Measurements from ENCODE around the gene TDRD9. TPM values are rescaled to one million over a fixed set of nuclear protein-coding genes. Genes with fewer than 3 reads are reported as not detected.
A peak's percentile ranks its signal among the peaks of the same experiment; 100 is the strongest.

Gene TDRD9
- total and polyA plus RNA-seq, 12 donors: 0.55 to 8.4 (median 2.4) TPM

GRCh38 chr14:104026024-104026423, 97.8 kb downstream of the TDRD9 start:
- WGBS, 2 donors: 65 to 79% methylated on average over 1 of the region's 1 CpG

GRCh38 chr14:104030958-104031357, 102.7 kb downstream of the TDRD9 start:
- TF ChIP-seq CTCF (IDR thresholded peaks at IDR 0.05): no peak
- no peaks in the 10 kb centered on the region for H3K36me3 ChIP-seq
- DNase-seq (no peak), ATAC-seq (no peak)
- 32 to 59% methylated on average over 3 of the region's 3 CpGs for WGBS, 2 donors
- no peak overlapping the region for H3K27ac ChIP-seq
- intact Hi-C loops (cut with DNase I): no loop called here
- peaks cover 0 to 13% (median 0%) of the 10 kb centered on the region in 7 donors for H3K27me3 ChIP-seq
- no peak overlapping the region for H3K4me3 ChIP-seq
- no peaks in the 10 kb centered on the region for H3K4me1 ChIP-seq
- no peaks in the 10 kb centered on the region for H3K9me3 ChIP-seq

More at GRCh38 chr14:104026024-104026423, 97.8 kb downstream of the TDRD9 start:
- H3K36me3 ChIP-seq: no peaks in the 10 kb centered on the region
- peaks cover 0 to 9% (median 0%) of the 10 kb centered on the region in 9 donors for H3K4me1 ChIP-seq
- no peaks in the 10 kb centered on the region for H3K9me3 ChIP-seq
- no peak for ATAC-seq
- no peak for DNase-seq
- no peak overlapping the region for H3K4me3 ChIP-seq
- TF ChIP-seq CTCF (IDR thresholded peaks at IDR 0.05): no peak
- intact Hi-C loops (cut with DNase I): no loop called here
- H3K27me3 ChIP-seq: peaks cover 0 to 13% (median 0%) of the 10 kb centered on the region in 7 donors
- H3K27ac ChIP-seq: no peak overlapping the region

- ATAC-seq (peak in 4 of 8 donors; percentile 36 to 74 (median 56)), DNase-seq (no peak)
- Histone ChIP-seq H3K9me3 (no peaks in the 10 kb centered on the region), H3K4me3 (no peak overlapping the region), H3K36me3 (no peaks in the 10 kb centered on the region), H3K27ac (no peak overlapping the region), H3K27me3 (peaks cover 0 to 13% (median 0%) of the 10 kb centered on the region in 7 donors), H3K4me1 (no peaks in the 10 kb centered on the region)
- intact Hi-C loops (cut with DNase I): no loop called here
- 43 to 61% methylated on average over 5 of the region's 5 CpGs for WGBS, 2 donors
- no peak for TF ChIP-seq CTCF (IDR thresholded peaks at IDR 0.05)
Measured at GRCh38 chr14:104031384-104031783, 103.1 kb downstream of the TDRD9 start.

GRCh38 chr14:104034976-104035699, 106.9 kb downstream of the TDRD9 start:
- WGBS, 2 donors: 76% methylated on average over 12 of the region's 12 CpGs
- no peaks in the 10 kb centered on the region for H3K36me3 ChIP-seq
- peaks cover 0 to 7% (median 0%) of the 10 kb centered on the region in 9 donors for H3K4me1 ChIP-seq
- TF ChIP-seq CTCF (IDR thresholded peaks at IDR 0.05): no peak
- ATAC-seq (no peak), DNase-seq (no peak)
- H3K27ac ChIP-seq: no peak overlapping the region
- no peak overlapping the region for H3K4me3 ChIP-seq
- peaks cover 0 to 3% (median 0%) of the 10 kb centered on the region in 7 donors for H3K27me3 ChIP-seq
- intact Hi-C loops (cut with DNase I): no loop called here
- H3K9me3 ChIP-seq: no peaks in the 10 kb centered on the region

Measured in heart right ventricle (tissue), 16 donors.